ENCODE results near the gene PDIA5. TPM values are rescaled to one million over a fixed set of nuclear protein-coding genes. Genes with fewer than 3 reads are reported as not detected.
A peak's percentile ranks its signal among the peaks of the same experiment; 100 is the strongest.

PDIA5 gene
- total RNA-seq, 2 donors from 2014 or later, result 5.5 to 20.0 TPM

DNA sequence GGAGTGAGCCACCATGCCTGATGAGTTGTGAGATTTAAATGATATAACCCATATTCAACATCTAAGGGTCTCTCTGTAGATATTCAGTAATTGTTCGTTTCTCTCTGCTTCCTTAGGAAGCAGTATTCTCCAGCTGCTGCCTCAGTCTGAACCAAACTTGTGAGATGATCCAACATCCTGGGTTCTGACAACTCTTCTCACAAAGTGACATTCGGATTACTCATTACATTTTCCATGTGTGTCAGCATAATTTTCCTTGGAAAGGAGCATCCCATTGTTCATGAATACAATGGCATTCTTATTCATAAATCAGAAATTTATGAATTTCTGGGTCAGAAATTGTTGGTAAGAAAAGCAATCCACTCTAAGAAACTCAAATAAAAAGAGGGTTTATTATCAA, 119.9 kb downstream of the PDIA5 start:
- Mint-ChIP-seq H3K36me3 (peaks cover 4% of the 10 kb centered on the region in 2 donors), H3K27ac (no peak overlapping the region), H3K9me3 (peaks cover 4 to 6% of the 10 kb centered on the region in 2 donors)
- DNase-seq (ENCODE audit: low spot score in 2 of 2) (no peak), ATAC-seq (no peak)

DNA sequence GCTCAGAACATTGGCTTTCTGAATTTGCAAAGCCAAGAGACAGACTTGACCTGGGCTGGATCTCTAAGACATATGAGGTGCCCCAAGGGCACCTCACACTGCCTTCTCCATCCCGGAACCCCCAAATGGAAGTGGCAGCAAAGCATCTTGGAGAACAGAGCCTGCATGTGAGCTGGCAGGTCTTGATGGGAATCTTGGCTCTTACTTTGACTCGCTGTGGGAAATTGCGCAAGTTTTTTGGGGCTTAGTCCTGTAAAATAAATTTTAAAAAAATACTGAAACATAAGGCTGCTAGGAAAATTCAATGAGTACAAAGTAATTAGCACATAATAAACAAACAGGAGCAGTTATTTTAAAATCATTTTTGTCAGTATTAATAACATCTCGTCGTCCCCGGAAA, 121.2 kb downstream of the PDIA5 start:
- DNase-seq (ENCODE audit: low spot score in 2 of 2) (no peak), ATAC-seq (no peak)
- Mint-ChIP-seq H3K27ac (peak overlapping the region in 1 of 2 donors; percentile 31), H3K36me3 (peaks cover 4% of the 10 kb centered on the region in 2 donors), H3K9me3 (peaks cover 0 to 6% of the 10 kb centered on the region in 2 donors)

DNA sequence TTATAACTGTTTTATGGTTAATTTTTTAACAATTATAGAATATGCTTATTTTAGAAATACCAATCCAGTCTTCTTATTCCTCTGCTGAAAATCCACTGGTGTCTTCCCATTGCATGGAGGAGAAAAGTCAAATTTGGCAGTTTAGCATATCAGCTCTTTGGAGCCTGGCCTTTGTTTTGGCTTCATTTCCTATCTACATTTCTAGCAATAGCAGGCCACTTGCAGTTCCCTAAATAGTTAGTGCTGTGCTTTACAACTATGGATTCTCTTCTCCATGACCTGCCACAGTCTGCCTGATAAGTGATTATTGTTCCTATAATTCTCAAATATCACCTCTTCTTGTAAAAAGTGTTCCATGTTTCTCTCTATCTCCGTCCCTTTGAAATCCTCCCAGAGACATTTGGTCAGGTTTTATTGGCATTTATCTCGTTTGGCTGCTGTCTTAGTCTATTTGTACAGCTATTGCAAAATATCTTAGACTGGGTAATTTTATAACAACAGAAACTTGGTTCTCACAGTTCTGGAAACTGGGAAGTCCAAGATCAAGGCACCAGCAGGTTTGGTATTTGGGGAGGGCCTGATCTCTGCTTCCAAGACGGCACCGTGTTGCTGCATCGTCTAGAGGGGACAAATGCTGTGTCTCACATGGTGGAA, 126.8 kb downstream of the PDIA5 start:
- DNase-seq (ENCODE audit: low spot score in 2 of 2), result no peak
- peaks cover 0 to 8% of the 10 kb centered on the region in 2 donors for H3K36me3 Mint-ChIP-seq
- H3K27ac Mint-ChIP-seq, result no peak overlapping the region
- no peaks in the 10 kb centered on the region for H3K9me3 Mint-ChIP-seq
- no peak for ATAC-seq

DNA sequence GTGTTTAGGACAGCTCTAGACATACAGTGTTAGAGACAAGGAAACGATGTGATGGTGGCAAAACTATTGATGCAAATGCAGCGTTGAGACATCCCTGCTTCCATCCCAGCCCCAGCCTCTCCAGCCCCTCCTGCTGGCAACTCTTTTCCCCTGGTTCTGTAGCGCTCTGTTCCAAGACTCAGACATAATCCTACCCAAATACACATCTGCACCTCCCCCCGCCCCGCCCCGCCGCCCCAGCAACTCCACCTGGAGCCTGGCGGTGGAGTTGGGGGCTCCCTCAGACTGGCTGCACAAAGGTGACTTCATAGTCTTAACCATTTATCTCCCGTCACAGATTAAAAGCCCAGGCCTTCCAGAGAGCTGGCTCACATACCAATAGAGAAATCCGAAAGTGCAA, 127.7 kb downstream of the PDIA5 start:
- Mint-ChIP-seq H3K9me3 (no peaks in the 10 kb centered on the region), H3K27ac (no peak overlapping the region), H3K36me3 (peaks cover 0 to 8% of the 10 kb centered on the region in 2 donors)
- ATAC-seq, result no peak
- no peak for DNase-seq (ENCODE audit: low spot score in 2 of 2)

DNA sequence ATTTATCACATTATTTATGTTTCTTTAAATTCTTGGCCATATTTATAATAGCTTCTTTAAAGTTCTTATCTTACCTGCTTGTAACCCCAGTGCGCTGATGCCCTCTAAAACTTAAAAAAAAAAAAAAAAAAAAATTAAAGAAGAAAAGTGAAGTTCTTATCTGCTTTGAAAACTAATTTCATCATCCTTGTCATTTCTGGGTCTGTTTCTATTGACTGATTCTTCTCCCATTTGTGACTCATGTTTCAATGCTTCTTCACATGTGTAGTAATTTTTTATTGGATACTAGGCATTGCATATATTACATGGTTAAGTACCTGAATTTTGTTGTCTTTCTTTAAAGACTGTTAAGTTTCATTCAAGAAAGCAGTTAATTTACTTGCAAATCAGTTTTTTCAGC, 131.5 kb downstream of the PDIA5 start:
- Mint-ChIP-seq H3K36me3 (peaks cover 10 to 21% of the 10 kb centered on the region in 2 donors), H3K9me3 (peaks cover 7 to 9% of the 10 kb centered on the region in 2 donors), H3K27ac (no peak overlapping the region)
- DNase-seq (ENCODE audit: low spot score in 2 of 2), result no peak
- no peak for ATAC-seq

DNA sequence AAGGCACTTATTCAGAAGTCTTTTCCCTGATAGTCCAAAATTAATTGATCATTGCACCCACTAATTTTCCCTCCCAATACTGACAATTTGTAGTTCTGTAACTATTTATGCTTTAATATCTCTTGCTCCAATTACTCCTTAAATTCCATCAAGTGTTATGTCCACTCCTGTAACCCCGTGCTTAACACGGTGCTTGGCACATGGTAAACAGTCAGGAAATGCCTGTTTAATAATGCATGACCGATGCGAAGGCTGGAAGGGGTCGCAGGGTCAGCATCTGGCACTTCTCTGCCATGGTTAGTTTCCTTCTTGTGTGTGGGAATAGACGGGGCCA, 134.4 kb downstream of the PDIA5 start:
- ATAC-seq (no peak), DNase-seq (ENCODE audit: low spot score in 2 of 2) (no peak)
- peak overlapping the region; percentile 94 to 97 for H3K27ac Mint-ChIP-seq
- peaks cover 10 to 21% of the 10 kb centered on the region in 2 donors for H3K36me3 Mint-ChIP-seq
- peaks cover 7 to 9% of the 10 kb centered on the region in 2 donors for H3K9me3 Mint-ChIP-seq

DNA sequence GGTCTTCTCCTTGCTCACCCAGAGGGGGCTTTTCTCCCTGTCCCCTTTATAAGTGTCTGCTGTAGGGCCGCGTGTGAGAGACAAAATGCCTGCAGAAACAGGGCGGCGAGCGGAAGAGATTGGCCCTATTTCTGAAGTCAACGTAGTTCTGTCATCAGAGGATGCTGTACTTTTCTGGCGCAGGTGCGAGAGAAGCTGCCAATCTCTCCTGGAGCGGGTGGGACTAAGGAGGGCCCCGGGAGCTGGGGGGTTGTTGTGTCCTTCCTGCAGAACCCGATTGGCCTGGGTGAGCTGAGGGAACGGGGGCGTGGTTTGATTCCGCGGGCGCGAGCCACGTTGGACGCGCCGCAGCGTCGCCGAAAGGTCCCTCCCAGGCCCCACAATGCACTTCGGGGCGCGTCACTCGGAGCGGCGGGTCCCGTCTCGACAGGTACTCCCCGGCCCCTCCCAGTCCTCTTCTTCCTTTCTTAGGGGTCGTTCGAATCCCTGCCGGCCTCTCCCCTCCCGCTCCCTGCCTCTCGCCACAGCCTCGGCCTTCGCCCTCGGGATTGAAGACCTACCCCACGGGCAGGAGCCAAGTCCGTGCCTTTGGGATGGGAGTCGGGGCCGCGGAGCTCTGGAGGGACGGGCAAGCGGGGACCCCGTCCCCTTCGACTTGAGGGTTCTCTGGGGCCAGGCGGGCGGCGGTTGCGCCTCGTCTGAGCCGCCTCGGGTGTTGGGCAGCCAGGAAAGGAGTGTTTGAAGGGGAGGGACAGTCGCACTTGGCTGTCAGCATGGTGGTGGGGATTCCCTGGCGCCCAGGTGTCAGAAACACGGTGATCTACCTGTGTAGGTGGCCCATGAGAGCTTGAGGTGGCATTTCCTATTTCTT, 135.0 kb downstream of the PDIA5 start, which contains the start of gene SEC22A:
TSS of gene SEC22A (plus strand) at position 387 of the 871 bp plus-strand sequence. CDS start 7,275 bp downstream, outside the sequence.
- ATAC-seq (peak; percentile 98 to 99), DNase-seq (ENCODE audit: low spot score in 2 of 2) (peak; percentile 94 to 96)
- peaks cover 10 to 21% of the 10 kb centered on the region in 2 donors for H3K36me3 Mint-ChIP-seq
- H3K27ac Mint-ChIP-seq, result peak within 1 kb of the TSS; percentile 94 to 97
- peaks cover 7 to 9% of the 10 kb centered on the region in 2 donors for H3K9me3 Mint-ChIP-seq

DNA sequence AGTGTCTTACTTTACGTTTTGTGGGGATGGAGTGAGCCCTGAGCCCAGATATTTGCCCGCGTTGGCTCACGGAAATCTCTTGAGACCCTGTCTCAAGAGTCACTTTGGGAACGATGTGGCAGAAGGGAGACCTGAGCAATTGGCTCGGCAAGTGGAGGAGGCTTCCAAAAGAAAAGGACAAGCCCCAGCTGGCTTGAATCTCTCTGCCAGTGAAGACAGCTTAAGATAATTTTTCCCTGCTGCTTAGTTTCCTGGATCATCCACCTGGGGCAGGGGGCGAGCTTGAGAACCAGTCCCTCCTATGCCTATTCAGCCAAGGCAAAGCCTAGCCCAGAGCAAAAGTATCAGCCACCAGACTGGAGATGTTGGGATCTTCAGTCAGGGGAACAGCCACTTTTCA, 135.6 kb downstream of the PDIA5 start:
- Mint-ChIP-seq H3K27ac (peak overlapping the region; percentile 94 to 97), H3K36me3 (peaks cover 10 to 14% of the 10 kb centered on the region in 2 donors), H3K9me3 (peaks cover 7 to 9% of the 10 kb centered on the region in 2 donors)
- ATAC-seq (no peak), DNase-seq (ENCODE audit: low spot score in 2 of 2) (peak in 1 of 2 donors; percentile 11)

Other genes with a start within 250 kb of the PDIA5 start
- gene SEMA5B, start 39.3 kb upstream of the PDIA5 start, total RNA-seq, result not detected
- gene SEC22A, start 134.9 kb downstream of the PDIA5 start, total RNA-seq, result 10 to 100 TPM; 16.8 to 18.3 TPM

All from activated naive CD4-positive, alpha-beta T cell treated with anti-CD3 and anti-CD28 coated beads, Interleukin-2, amount 50 U/mL, for 72 hours (primary cell).